Sciatic nerve (tissue), 2 donors: ENCODE data around the gene VPS41. TPM values are rescaled to one million over a fixed set of nuclear protein-coding genes. Genes with fewer than 3 reads are reported as not detected.

Source experiments
- ATAC-seq: fragments of 200-7000 bp; cut with Tn5 transposase; one replicate; pipeline ENCODE4 v1.9.1; 2020; ENCODE audit warnings: mild to moderate bottlenecking, moderate library complexity
- DNase-seq: peaks from one replicate; pipeline ENCODE4 v3.0.0-alpha.2; 2020; ENCODE audit warnings: low spot score
- intact Hi-C: fragments of 100-400 bp; cut with DNase I; formaldehyde crosslinking; loops from one replicate; pipeline ENCODE4 v1.14.2; 2022
- total RNA-seq: library from RNA; stranded (reverse); fragmentation: NEBNext Ultra II Directional; extraction: Animal tissue kit (Norgen Biotek cat#: 25700); gene quantifications from one replicate; pipeline ENCODE4 v1.2.1, GENCODE V29; 2021
- donor health status: DM: no; HTN: no; CAD: no.
- donor health status: DM: no; HTN: no; CAD: no.

The VPS41 gene
- total RNA-seq, 1 donor from 2014 or later = 91.5 TPM

GRCh38 chr7:38828026-38828425 is 81.0 kb downstream of the VPS41 start:
- no peak for DNase-seq
- ATAC-seq = no peak
- intact Hi-C loops = no loop called here

GRCh38 chr7:38825721-38826440 is 83.1 kb downstream of the VPS41 start:
- DNase-seq (no peak), ATAC-seq (peak; percentile 58)
- intact Hi-C loops = no loop called here

- intact Hi-C loops = no loop called here
- no peak for ATAC-seq
- no peak for DNase-seq
Observed at GRCh38 chr7:38824948-38825347, 84.0 kb downstream of the VPS41 start.

GRCh38 chr7:38822549-38822948 is 86.4 kb downstream of the VPS41 start:
- intact Hi-C loops = no loop called here
- no peak for ATAC-seq
- DNase-seq = no peak

- intact Hi-C loops = no loop called here
- no peak for ATAC-seq
- DNase-seq = no peak
Observed at GRCh38 chr7:38820571-38820970, 88.4 kb downstream of the VPS41 start.

- ATAC-seq = no peak
- no peak for DNase-seq
- intact Hi-C loops = no loop called here
Observed at GRCh38 chr7:38819463-38819862, 89.5 kb downstream of the VPS41 start.

- ATAC-seq = no peak
- no peak for DNase-seq
- intact Hi-C loops = no loop called here
Observed at GRCh38 chr7:38817526-38817925, 91.5 kb downstream of the VPS41 start.

- ATAC-seq = no peak
- no peak for DNase-seq
- intact Hi-C loops = no loop called here
Observed at GRCh38 chr7:38813768-38814167, 95.2 kb downstream of the VPS41 start.

- ATAC-seq (no peak), DNase-seq (no peak)
- intact Hi-C loops = no loop called here
Observed at GRCh38 chr7:38806912-38807311, 102.1 kb downstream of the VPS41 start.

GRCh38 chr7:38801786-38802185 is 107.2 kb downstream of the VPS41 start:
- ATAC-seq (no peak), DNase-seq (no peak)
- intact Hi-C loops = no loop called here

GRCh38 chr7:38798552-38799267 is 110.3 kb downstream of the VPS41 start:
- ATAC-seq (no peak), DNase-seq (no peak)
- intact Hi-C loops = loop anchor here (5.0 kb wide), 1 partner anchor 719 kb away; no protein-coding TSS in a partner anchor

GRCh38 chr7:38796626-38797501 is 112.1 kb downstream of the VPS41 start:
- intact Hi-C loops = loop anchor here (5.0 kb wide), 1 partner anchor 720 kb away; no protein-coding TSS in a partner anchor
- peak; percentile 57 for ATAC-seq
- DNase-seq = peak; percentile 73

- intact Hi-C loops = loop anchor here (1.0 to 5.0 kb wide), 2 partner anchors 27 to 722 kb away; no protein-coding TSS in a partner anchor
- ATAC-seq = no peak
- DNase-seq = no peak
Observed at GRCh38 chr7:38795593-38795992, 113.4 kb downstream of the VPS41 start.

- ATAC-seq = no peak
- DNase-seq = no peak
- intact Hi-C loops = no loop called here
Observed at GRCh38 chr7:38781991-38782390, 127.0 kb downstream of the VPS41 start.

GRCh38 chr7:38777609-38778008 is 131.4 kb downstream of the VPS41 start:
- no peak for ATAC-seq
- no peak for DNase-seq
- intact Hi-C loops = no loop called here

- intact Hi-C loops = no loop called here
- DNase-seq = no peak
- ATAC-seq = no peak
Observed at GRCh38 chr7:38775506-38776175, 133.3 kb downstream of the VPS41 start.

- ATAC-seq = no peak
- intact Hi-C loops = no loop called here
- no peak for DNase-seq
Observed at GRCh38 chr7:38773430-38773829, 135.6 kb downstream of the VPS41 start.

- intact Hi-C loops = no loop called here
- DNase-seq = no peak
- ATAC-seq = no peak
Observed at GRCh38 chr7:38760226-38760625, 148.8 kb downstream of the VPS41 start.

- no peak for DNase-seq
- intact Hi-C loops = no loop called here
- no peak for ATAC-seq
Observed at GRCh38 chr7:38759028-38759427, 150.0 kb downstream of the VPS41 start.
